ENCODE results near the gene MYO1B.

The MYO1B gene

GRCh38 chr2:191369034-191369433 is 123.8 kb downstream of the MYO1B start:
- Mint-ChIP-seq H3K27me3 (no peaks in the 10 kb centered on the region), H3K9me3 (no peaks in the 10 kb centered on the region), H3K36me3 (ENCODE audit: low read depth) (no peaks in the 10 kb centered on the region), H3K4me3 (no peak overlapping the region), H3K27ac (no peak overlapping the region), H3K4me1 (ENCODE audit: low read depth) (no peaks in the 10 kb centered on the region)
- intact Hi-C loops (cut with micrococcal nuclease): no loop called here

- Mint-ChIP-seq H3K9me3 (no peaks in the 10 kb centered on the region), H3K4me3 (no peak overlapping the region), H3K4me1 (ENCODE audit: low read depth) (peaks cover 24% of the 10 kb centered on the region), H3K27ac (no peak overlapping the region), H3K27me3 (no peaks in the 10 kb centered on the region), H3K36me3 (ENCODE audit: low read depth) (no peaks in the 10 kb centered on the region)
- intact Hi-C loops (cut with micrococcal nuclease): no loop called here
These were observed 129.2 kb downstream of the MYO1B start for GRCh38 chr2:191374366-191374765.

GRCh38 chr2:191374939-191375338 is 129.7 kb downstream of the MYO1B start:
- no peaks in the 10 kb centered on the region for H3K9me3 Mint-ChIP-seq
- H3K27ac Mint-ChIP-seq: no peak overlapping the region
- no peaks in the 10 kb centered on the region for H3K27me3 Mint-ChIP-seq
- peaks cover 24% of the 10 kb centered on the region for H3K4me1 Mint-ChIP-seq (ENCODE audit: low read depth)
- no peaks in the 10 kb centered on the region for H3K36me3 Mint-ChIP-seq (ENCODE audit: low read depth)
- no peak overlapping the region for H3K4me3 Mint-ChIP-seq
- intact Hi-C loops (cut with micrococcal nuclease): no loop called here

GRCh38 chr2:191376981-191377629 is 131.9 kb downstream of the MYO1B start:
- Mint-ChIP-seq H3K4me1 (ENCODE audit: low read depth) (peaks cover 34% of the 10 kb centered on the region), H3K36me3 (ENCODE audit: low read depth) (no peaks in the 10 kb centered on the region), H3K4me3 (no peak overlapping the region), H3K27me3 (no peaks in the 10 kb centered on the region), H3K27ac (no peak overlapping the region), H3K9me3 (no peaks in the 10 kb centered on the region)
- intact Hi-C loops (cut with micrococcal nuclease): no loop called here

GRCh38 chr2:191379375-191379774 is 134.2 kb downstream of the MYO1B start:
- no peak overlapping the region for H3K4me3 Mint-ChIP-seq
- H3K9me3 Mint-ChIP-seq: no peaks in the 10 kb centered on the region
- peaks cover 34% of the 10 kb centered on the region for H3K4me1 Mint-ChIP-seq (ENCODE audit: low read depth)
- no peak overlapping the region for H3K27ac Mint-ChIP-seq
- H3K27me3 Mint-ChIP-seq: no peaks in the 10 kb centered on the region
- no peaks in the 10 kb centered on the region for H3K36me3 Mint-ChIP-seq (ENCODE audit: low read depth)
- intact Hi-C loops (cut with micrococcal nuclease): no loop called here

GRCh38 chr2:191382801-191383200 is 137.6 kb downstream of the MYO1B start:
- intact Hi-C loops (cut with micrococcal nuclease): no loop called here
- H3K4me3 Mint-ChIP-seq: no peak overlapping the region
- no peaks in the 10 kb centered on the region for H3K9me3 Mint-ChIP-seq
- H3K27ac Mint-ChIP-seq: no peak overlapping the region
- H3K4me1 Mint-ChIP-seq (ENCODE audit: low read depth): peaks cover 35% of the 10 kb centered on the region
- no peaks in the 10 kb centered on the region for H3K27me3 Mint-ChIP-seq
- H3K36me3 Mint-ChIP-seq (ENCODE audit: low read depth): no peaks in the 10 kb centered on the region

GRCh38 chr2:191383486-191383885 is 138.3 kb downstream of the MYO1B start:
- Mint-ChIP-seq H3K27me3 (no peaks in the 10 kb centered on the region), H3K36me3 (ENCODE audit: low read depth) (no peaks in the 10 kb centered on the region), H3K4me1 (ENCODE audit: low read depth) (peaks cover 28% of the 10 kb centered on the region), H3K4me3 (no peak overlapping the region), H3K27ac (no peak overlapping the region), H3K9me3 (no peaks in the 10 kb centered on the region)
- intact Hi-C loops (cut with micrococcal nuclease): no loop called here

GRCh38 chr2:191384829-191385228 is 139.6 kb downstream of the MYO1B start:
- Mint-ChIP-seq H3K36me3 (ENCODE audit: low read depth) (no peaks in the 10 kb centered on the region), H3K27me3 (no peaks in the 10 kb centered on the region), H3K9me3 (no peaks in the 10 kb centered on the region), H3K4me1 (ENCODE audit: low read depth) (peaks cover 25% of the 10 kb centered on the region), H3K27ac (peak overlapping the region; percentile 78), H3K4me3 (no peak overlapping the region)
- intact Hi-C loops (cut with micrococcal nuclease): no loop called here

GRCh38 chr2:191385416-191386160 is 140.4 kb downstream of the MYO1B start:
- no peak overlapping the region for H3K4me3 Mint-ChIP-seq
- intact Hi-C loops (cut with micrococcal nuclease): no loop called here
- H3K9me3 Mint-ChIP-seq: no peaks in the 10 kb centered on the region
- H3K27ac Mint-ChIP-seq: peak overlapping the region; percentile 73
- no peaks in the 10 kb centered on the region for H3K27me3 Mint-ChIP-seq
- peaks cover 25% of the 10 kb centered on the region for H3K4me1 Mint-ChIP-seq (ENCODE audit: low read depth)
- no peaks in the 10 kb centered on the region for H3K36me3 Mint-ChIP-seq (ENCODE audit: low read depth)

- Mint-ChIP-seq H3K36me3 (ENCODE audit: low read depth) (no peaks in the 10 kb centered on the region), H3K4me3 (no peak overlapping the region), H3K27me3 (no peaks in the 10 kb centered on the region), H3K9me3 (no peaks in the 10 kb centered on the region), H3K27ac (no peak overlapping the region), H3K4me1 (ENCODE audit: low read depth) (peaks cover 15% of the 10 kb centered on the region)
- intact Hi-C loops (cut with micrococcal nuclease): no loop called here
These were observed 141.8 kb downstream of the MYO1B start for GRCh38 chr2:191386938-191387536.

- H3K27ac Mint-ChIP-seq: no peak overlapping the region
- H3K36me3 Mint-ChIP-seq (ENCODE audit: low read depth): no peaks in the 10 kb centered on the region
- intact Hi-C loops (cut with micrococcal nuclease): no loop called here
- H3K4me1 Mint-ChIP-seq (ENCODE audit: low read depth): peaks cover 15% of the 10 kb centered on the region
- no peak overlapping the region for H3K4me3 Mint-ChIP-seq
- H3K27me3 Mint-ChIP-seq: no peaks in the 10 kb centered on the region
- no peaks in the 10 kb centered on the region for H3K9me3 Mint-ChIP-seq
These were observed 144.1 kb downstream of the MYO1B start for GRCh38 chr2:191389288-191389687.

- Mint-ChIP-seq H3K4me1 (ENCODE audit: low read depth) (peaks cover under 1% of the 10 kb centered on the region), H3K27ac (no peak overlapping the region), H3K36me3 (ENCODE audit: low read depth) (no peaks in the 10 kb centered on the region), H3K9me3 (no peaks in the 10 kb centered on the region), H3K27me3 (no peaks in the 10 kb centered on the region), H3K4me3 (no peak overlapping the region)
- intact Hi-C loops (cut with micrococcal nuclease): no loop called here
These were observed 146.0 kb downstream of the MYO1B start for GRCh38 chr2:191391171-191391570.

- no peaks in the 10 kb centered on the region for H3K27me3 Mint-ChIP-seq
- H3K4me3 Mint-ChIP-seq: no peak overlapping the region
These were observed 148.8 kb downstream of the MYO1B start for GRCh38 chr2:191394043-191394442.

GRCh38 chr2:191396794-191397193 is 151.6 kb downstream of the MYO1B start:
- H3K27me3 Mint-ChIP-seq: no peaks in the 10 kb centered on the region
- H3K4me3 Mint-ChIP-seq: no peak overlapping the region
- intact Hi-C loops (cut with micrococcal nuclease): no loop called here
- H3K9me3 Mint-ChIP-seq: no peaks in the 10 kb centered on the region
- H3K36me3 Mint-ChIP-seq (ENCODE audit: low read depth): no peaks in the 10 kb centered on the region
- no peaks in the 10 kb centered on the region for H3K4me1 Mint-ChIP-seq (ENCODE audit: low read depth)
- H3K27ac Mint-ChIP-seq: no peak overlapping the region

More at GRCh38 chr2:191394043-191394442, 148.8 kb downstream of the MYO1B start:
- Mint-ChIP-seq H3K4me1 (ENCODE audit: low read depth) (no peaks in the 10 kb centered on the region), H3K9me3 (no peaks in the 10 kb centered on the region), H3K27ac (peak overlapping the region; percentile 27), H3K36me3 (ENCODE audit: low read depth) (no peaks in the 10 kb centered on the region)
- intact Hi-C loops (cut with micrococcal nuclease): no loop called here
